Natural killer cell (primary cell): Measurements from ENCODE around the gene SYNGR4. TPM values are rescaled to one million over a fixed set of nuclear protein-coding genes. Genes with fewer than 3 reads are reported as not detected.
A peak's percentile ranks its signal among the peaks of the same experiment; 100 is the strongest.

Experiments
- ATAC-seq, 3 donors: fragments of 150-1000 bp in 2 of 3; fragments of 200-7000 bp in 1 of 3; cut with Tn5 transposase; 1 replicate in 1 of 3; 2 replicates in 2 of 3; pipeline ENCODE4 v1.10.0; 2021; ENCODE audit warnings: mild to moderate bottlenecking in 2 of 3, moderate library complexity in 2 of 3
- DNase-seq, 2 donors: peaks; one replicate each; pipeline versions ENCODE4 v3.0.0 to v3.0.0-alpha.2; 2013 to 2021; ENCODE audit warnings: mixed read lengths in 1 of 2
- H3K27ac ChIP-seq: one replicate; pipeline ENCODE4 v1.5.1; 2013; ENCODE audit warnings: mild to moderate bottlenecking, low read length
- H3K27me3 ChIP-seq: one replicate; pipeline ENCODE4 v1.6.1; 2013; ENCODE audit warnings: low read length; ENCODE audit not compliant: control insufficient read depth, insufficient read depth
- H3K36me3 ChIP-seq: one replicate; pipeline ENCODE4 v1.6.1; 2013; ENCODE audit warnings: low read length; ENCODE audit not compliant: control insufficient read depth, insufficient read depth
- H3K4me1 ChIP-seq: one replicate; pipeline ENCODE4 v1.6.1; 2013; ENCODE audit warnings: low read length; ENCODE audit not compliant: control insufficient read depth, insufficient read depth
- H3K4me3 ChIP-seq: one replicate; pipeline ENCODE4 v1.5.1; 2013; ENCODE audit warnings: low read length
- H3K9me3 ChIP-seq: one replicate; pipeline ENCODE4 v1.6.1; 2013; ENCODE audit warnings: low read length; ENCODE audit not compliant: control insufficient read depth, insufficient read depth
- H3K27ac Mint-ChIP-seq, 2 donors: one replicate each; pipeline ENCODE4 v1.8.0; 2022; ENCODE audit warnings: mild to moderate bottlenecking in 2 of 2, mixed read lengths in 2 of 2, moderate library complexity in 1 of 2
- H3K27me3 Mint-ChIP-seq, 2 donors: one replicate each; pipeline ENCODE4 v1.8.0; 2022; ENCODE audit warnings: low read depth in 2 of 2, mixed read lengths in 2 of 2
- H3K36me3 Mint-ChIP-seq: one replicate; pipeline ENCODE4 v1.8.0; 2022; ENCODE audit warnings: mixed read lengths
- H3K4me1 Mint-ChIP-seq, 2 donors: one replicate each; pipeline ENCODE4 v1.8.0; 2022; ENCODE audit warnings: mixed read lengths in 2 of 2
- H3K4me3 Mint-ChIP-seq: one replicate; pipeline ENCODE4 v1.8.0; 2022; ENCODE audit warnings: mild to moderate bottlenecking, moderate library complexity, mixed read lengths
- H3K9me3 Mint-ChIP-seq, 2 donors: one replicate each; pipeline ENCODE4 v1.8.0; 2022; ENCODE audit warnings: mixed read lengths in 2 of 2
- WGBS: methylation state at CpG from one replicate; pipeline ENCODE4 v1.1.7; 2013; ENCODE audit warnings: missing lambda C conversion rate; ENCODE audit not compliant: insufficient coverage; 5-methylcytosine and 5-hydroxymethylcytosine counted together
- intact Hi-C: fragments of 100-400 bp; cut with micrococcal nuclease; formaldehyde crosslinking; loops from one replicate; pipeline ENCODE4 v1.14.2; 2022
- total RNA-seq, 4 donors: library from RNA; stranded (reverse); fragments of 120-200 nt in 1 of 4; gene quantifications; one replicate each; pipeline versions ENCODE4 v1.2.3 to v1.2.4, GENCODE V29; 2013 to 2022
- TF ChIP-seq, protein P1 (sequence below): fragments of 200-600 bp; IDR thresholded peaks from one replicate; pipeline ENCODE4 v1.8.0; 2022; ENCODE audit warnings: antibody characterized with exemption

The SYNGR4 gene
- total RNA-seq, 3 donors from 2014 or later (not counting 1 experiment from before 2014, with no cell fraction given) = not detected

DNA sequence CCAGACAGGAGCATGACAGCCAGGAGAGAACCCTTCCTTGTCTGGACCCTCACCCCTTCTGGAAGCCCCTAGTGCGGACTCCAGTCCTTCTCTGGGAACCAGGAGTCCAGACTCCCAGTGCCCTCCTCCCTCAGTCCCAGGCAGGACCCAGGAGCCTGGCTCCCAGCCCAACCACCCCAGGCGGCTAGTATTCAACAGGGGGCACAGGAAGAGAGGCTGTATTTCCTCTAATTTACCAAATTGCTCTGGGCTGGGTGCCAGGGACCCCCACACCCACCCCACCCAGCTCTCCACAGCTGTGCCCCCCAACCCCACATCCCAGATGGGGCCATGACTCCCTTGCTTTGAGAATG, 32.6 kb downstream of the SYNGR4 start:
- peaks cover 30 to 56% of the 10 kb centered on the region in 2 donors for H3K4me1 Mint-ChIP-seq
- TF ChIP-seq, protein P1, sequence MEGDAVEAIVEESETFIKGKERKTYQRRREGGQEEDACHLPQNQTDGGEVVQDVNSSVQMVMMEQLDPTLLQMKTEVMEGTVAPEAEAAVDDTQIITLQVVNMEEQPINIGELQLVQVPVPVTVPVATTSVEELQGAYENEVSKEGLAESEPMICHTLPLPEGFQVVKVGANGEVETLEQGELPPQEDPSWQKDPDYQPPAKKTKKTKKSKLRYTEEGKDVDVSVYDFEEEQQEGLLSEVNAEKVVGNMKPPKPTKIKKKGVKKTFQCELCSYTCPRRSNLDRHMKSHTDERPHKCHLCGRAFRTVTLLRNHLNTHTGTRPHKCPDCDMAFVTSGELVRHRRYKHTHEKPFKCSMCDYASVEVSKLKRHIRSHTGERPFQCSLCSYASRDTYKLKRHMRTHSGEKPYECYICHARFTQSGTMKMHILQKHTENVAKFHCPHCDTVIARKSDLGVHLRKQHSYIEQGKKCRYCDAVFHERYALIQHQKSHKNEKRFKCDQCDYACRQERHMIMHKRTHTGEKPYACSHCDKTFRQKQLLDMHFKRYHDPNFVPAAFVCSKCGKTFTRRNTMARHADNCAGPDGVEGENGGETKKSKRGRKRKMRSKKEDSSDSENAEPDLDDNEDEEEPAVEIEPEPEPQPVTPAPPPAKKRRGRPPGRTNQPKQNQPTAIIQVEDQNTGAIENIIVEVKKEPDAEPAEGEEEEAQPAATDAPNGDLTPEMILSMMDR = no peak
- H3K27me3 Mint-ChIP-seq = peaks cover 12 to 40% of the 10 kb centered on the region in 2 donors
- H3K9me3 Mint-ChIP-seq = peaks cover 0 to 3% of the 10 kb centered on the region in 2 donors
- Histone ChIP-seq H3K9me3 (no peaks in the 10 kb centered on the region), H3K4me3 (no peak overlapping the region), H3K36me3 (no peaks in the 10 kb centered on the region), H3K4me1 (peaks cover 59% of the 10 kb centered on the region), H3K27ac (no peak overlapping the region), H3K27me3 (peaks cover 37% of the 10 kb centered on the region)
- H3K36me3 Mint-ChIP-seq = no peaks in the 10 kb centered on the region
- ATAC-seq (no peak), DNase-seq (no peak)
- peak overlapping the region in 1 of 2 donors; percentile 79 for H3K27ac Mint-ChIP-seq
- H3K4me3 Mint-ChIP-seq = no peak overlapping the region
- 52% methylated on average over 2 of the region's 2 CpGs for WGBS
- intact Hi-C loops = no loop called here

DNA sequence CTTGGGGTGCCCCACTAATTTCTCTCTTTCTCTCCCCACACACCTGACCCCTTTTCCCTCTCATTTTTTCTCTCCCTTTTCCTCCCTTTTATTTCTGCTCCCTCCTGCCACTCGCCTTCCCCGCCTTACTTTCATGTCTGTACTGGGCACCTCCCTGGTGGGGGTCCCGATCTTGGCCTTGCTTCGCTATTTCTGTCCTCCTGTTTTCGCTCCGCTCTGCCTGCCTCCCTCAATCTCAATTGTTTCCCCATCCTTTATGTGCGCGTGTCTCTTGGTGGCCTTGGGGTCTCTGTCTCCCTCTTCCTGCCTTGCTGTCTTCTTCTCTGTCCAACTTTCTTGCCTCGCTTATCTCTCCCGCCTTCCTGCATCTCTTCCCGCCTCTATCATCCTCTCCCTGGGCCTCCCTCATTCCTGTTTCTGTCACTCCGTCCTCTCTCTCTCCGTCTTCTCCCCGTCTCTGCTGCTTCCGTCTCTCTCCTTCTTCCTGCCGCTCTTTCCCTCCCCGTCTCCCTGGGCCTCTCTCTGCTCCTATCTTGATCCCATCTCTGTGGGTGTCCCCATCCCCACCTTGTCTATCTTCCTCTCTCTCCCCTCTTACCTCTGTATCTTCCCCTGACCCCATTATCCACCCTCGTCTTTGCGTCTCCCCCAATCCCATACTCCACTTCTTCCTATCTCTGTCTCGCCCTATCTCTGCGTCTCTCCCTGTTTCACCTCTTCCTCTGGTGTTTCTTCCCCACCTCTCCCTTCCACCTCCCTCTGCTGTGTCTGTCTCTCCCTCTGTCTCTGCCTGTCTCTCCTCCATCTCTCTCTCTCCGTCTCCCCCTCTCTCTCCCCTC, 33.3 kb downstream of the SYNGR4 start:
- peaks cover 37% of the 10 kb centered on the region for H3K27me3 ChIP-seq
- H3K27ac ChIP-seq = peak overlapping the region; percentile 29
- TF ChIP-seq, protein P1 = no peak
- Mint-ChIP-seq H3K27ac (peak overlapping the region; percentile 79 to 82), H3K27me3 (peaks cover 12 to 40% of the 10 kb centered on the region in 2 donors), H3K4me3 (peak overlapping the region; percentile 96), H3K36me3 (no peaks in the 10 kb centered on the region), H3K9me3 (peaks cover 0 to 3% of the 10 kb centered on the region in 2 donors), H3K4me1 (peaks cover 36 to 58% of the 10 kb centered on the region in 2 donors)
- H3K4me3 ChIP-seq = peak overlapping the region; percentile 44
- DNase-seq = no peak
- H3K4me1 ChIP-seq = peaks cover 54% of the 10 kb centered on the region
- WGBS = 51% methylated on average over 22 of the region's 22 CpGs
- no peak for ATAC-seq
- H3K9me3 ChIP-seq = no peaks in the 10 kb centered on the region
- intact Hi-C loops = no loop called here
- no peaks in the 10 kb centered on the region for H3K36me3 ChIP-seq

DNA sequence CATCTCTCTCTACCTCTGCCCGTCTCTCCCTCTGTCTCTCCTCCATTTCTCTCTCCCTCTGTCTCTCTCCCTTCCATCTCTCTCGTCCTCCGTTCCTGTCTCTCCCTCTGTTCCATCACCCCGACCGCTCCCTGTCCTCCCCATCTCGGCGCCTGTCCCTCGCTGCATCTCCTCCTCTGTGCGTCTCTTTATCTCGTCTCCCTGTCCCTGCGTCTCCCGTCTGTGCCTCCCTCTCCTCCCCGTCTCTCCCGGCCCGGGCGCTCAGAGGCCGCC, 33.9 kb downstream of the SYNGR4 start:
- peaks cover 59% of the 10 kb centered on the region for H3K4me1 ChIP-seq
- no peaks in the 10 kb centered on the region for H3K36me3 ChIP-seq
- TF ChIP-seq, protein P1 = no peak
- peaks cover 0 to 3% of the 10 kb centered on the region in 2 donors for H3K9me3 Mint-ChIP-seq
- peak overlapping the region; percentile 79 to 82 for H3K27ac Mint-ChIP-seq
- ATAC-seq = no peak
- H3K9me3 ChIP-seq = no peaks in the 10 kb centered on the region
- intact Hi-C loops = no loop called here
- peak overlapping the region; percentile 29 for H3K27ac ChIP-seq
- peak overlapping the region; percentile 44 for H3K4me3 ChIP-seq
- peaks cover 12 to 36% of the 10 kb centered on the region in 2 donors for H3K27me3 Mint-ChIP-seq
- no peaks in the 10 kb centered on the region for H3K36me3 Mint-ChIP-seq
- WGBS = 5% methylated on average over 17 of the region's 17 CpGs
- peaks cover 35% of the 10 kb centered on the region for H3K27me3 ChIP-seq
- no peak for DNase-seq
- peak overlapping the region; percentile 96 for H3K4me3 Mint-ChIP-seq
- peaks cover 41 to 59% of the 10 kb centered on the region in 2 donors for H3K4me1 Mint-ChIP-seq
